SW 1271 (cell line): Measurements from ENCODE around the gene MYO1D.
"Not testable (repeated sequence)": the region's sequence is repeated elsewhere in the genome, so short reads cannot be mapped to it uniquely, and the experiment has no call there.

Source experiments
- DNase-seq, 2 experiments: peaks; one replicate each; lab custom pipeline; 2025; lab: John Stamatoyannopoulos, UW

MYO1D gene

GRCh38 chr17:32673964-32674363, 203.0 kb downstream of the MYO1D start:
- no peak for DNase-seq

DNA sequence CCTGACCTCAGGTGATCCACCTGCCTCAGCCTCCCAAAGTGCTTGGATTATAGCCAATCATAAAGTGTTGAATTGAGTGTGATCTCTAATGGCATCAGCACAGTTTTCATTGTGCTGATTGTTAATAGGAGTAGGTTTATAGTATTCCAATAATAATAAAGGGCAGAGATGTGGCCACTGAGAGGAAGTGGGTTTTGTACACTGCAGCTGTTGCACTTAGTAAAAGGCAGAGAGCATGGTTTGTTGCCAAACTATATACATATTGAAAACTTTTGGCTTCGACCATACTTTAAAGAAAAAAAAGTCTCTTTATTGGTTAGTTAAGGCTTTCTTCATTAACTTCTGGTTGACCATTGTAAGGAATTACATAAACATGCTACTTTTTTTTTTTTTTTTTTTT, 204.2 kb downstream of the MYO1D start:
- no peak for DNase-seq

DNA sequence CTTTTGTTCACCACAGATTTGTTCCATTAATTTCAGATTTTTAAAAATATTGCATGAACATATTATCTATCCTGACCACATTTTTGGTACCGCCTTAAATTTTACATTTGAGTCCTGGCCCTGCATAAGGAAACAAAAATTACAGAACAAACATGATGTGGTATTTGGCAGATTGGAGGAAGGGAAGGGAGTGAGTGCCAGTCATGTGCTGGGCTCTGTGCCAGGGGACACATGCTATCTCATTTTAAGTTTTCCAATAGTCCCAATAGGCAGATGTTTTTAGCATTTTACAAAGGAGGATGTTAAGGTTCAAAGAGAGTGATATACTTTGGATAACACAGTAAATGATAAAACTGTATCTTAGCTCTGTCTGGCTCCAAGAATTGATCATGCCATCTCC, 205.0 kb downstream of the MYO1D start:
- DNase-seq, result no peak

DNA sequence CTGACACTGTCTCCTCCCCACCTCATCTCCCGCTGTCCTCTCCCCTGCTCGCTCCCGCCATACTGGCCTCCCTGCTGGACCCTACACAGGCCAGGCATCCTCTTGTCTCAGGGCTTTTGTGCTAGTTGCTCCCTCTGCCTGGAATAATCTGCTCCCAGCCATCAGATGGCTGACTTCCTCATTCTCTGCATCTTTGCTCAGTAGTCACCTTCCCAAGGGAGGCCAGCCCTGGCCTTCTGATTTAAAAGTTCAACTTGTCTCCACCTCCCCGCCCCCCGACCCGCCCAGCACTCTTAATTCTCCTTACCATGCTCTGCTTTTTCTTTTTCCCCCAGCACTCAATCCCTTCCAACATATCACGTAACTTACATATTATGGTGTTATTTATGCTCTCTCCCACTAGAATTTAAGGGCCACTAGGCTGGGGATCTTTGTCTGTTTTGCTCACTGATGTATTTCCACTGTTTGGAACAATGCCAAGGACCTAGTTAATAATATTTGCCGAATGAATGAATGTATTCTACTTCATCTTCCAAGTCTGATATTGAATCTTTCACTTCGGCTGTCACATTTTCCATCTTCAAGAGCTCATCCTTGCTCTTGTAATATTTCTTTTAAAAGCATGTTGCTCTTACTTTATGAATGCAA, 211.9 kb downstream of the MYO1D start:
- DNase-seq, result no peak

DNA sequence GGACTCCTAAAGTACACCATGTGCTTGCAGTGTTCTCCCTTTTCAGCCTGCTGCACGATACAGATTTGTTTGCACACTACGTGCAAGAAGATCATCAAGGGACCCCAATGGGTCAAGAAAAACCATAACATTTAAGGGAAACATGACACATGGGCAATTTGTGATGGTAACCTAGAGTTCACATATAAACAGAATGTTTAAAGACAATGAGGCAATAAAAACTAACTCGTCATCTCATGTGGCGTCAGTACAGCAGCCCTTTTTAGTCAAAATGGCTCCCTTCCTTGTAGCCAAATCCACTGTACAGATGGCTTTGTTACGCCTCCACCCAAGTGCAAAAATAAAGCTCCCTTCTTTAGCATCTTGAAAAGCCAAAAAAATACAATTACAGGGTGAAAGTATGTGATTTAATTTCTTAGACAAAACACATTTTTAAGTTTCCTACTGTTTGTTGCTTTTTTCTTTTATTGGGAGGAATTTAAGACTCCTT, 216.4 kb downstream of the MYO1D start:
- no peak for DNase-seq

- DNase-seq, result peak in 1 of 2 experiments; percentile 56
These were observed 217.5 kb downstream of the MYO1D start for GRCh38 chr17:32659419-32659842.

GRCh38 chr17:32658470-32659418, 218.2 kb downstream of the MYO1D start:
- DNase-seq, result no peak

DNA sequence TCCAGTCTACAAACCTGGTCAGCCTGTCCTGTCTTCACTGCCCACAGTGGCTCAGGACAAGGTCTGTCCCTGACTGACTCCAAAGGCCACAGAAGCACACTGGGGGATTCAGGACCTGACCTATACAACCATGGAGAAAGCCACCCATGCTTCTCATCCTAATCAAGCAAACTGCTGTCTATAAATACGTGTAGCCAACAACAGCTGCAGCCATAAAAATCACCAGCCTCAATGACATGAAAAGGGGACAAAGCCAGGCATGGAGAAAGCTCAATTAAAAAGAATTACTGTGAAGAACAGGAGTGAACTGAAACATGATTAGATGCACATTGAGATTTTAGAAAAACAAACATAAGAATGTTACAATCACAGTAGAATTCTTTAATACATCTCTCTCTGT, 220.0 kb downstream of the MYO1D start:
- no peak for DNase-seq

DNA sequence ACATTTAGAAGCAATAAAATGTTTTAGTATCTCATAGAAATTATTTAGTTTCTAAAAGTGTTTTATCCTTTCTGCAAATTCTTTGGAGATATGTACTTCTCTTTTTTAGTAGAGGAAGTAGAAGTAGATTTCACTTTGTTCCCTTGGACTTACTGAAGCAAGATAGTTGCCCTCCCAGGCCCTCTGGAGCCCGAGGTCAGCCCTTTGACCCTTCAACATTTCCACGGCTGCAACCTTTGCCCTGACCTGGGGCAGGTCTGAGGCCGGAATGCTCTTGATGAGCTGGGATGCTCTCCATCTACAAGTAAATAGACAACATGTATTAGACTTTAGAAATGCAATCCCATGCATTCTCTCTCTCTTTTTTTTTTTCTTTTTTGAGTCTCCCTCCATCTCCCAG, 222.6 kb downstream of the MYO1D start:
- no peak for DNase-seq

- DNase-seq, result no peak
These were observed 225.8 kb downstream of the MYO1D start for GRCh38 chr17:32651084-32651483.

DNA sequence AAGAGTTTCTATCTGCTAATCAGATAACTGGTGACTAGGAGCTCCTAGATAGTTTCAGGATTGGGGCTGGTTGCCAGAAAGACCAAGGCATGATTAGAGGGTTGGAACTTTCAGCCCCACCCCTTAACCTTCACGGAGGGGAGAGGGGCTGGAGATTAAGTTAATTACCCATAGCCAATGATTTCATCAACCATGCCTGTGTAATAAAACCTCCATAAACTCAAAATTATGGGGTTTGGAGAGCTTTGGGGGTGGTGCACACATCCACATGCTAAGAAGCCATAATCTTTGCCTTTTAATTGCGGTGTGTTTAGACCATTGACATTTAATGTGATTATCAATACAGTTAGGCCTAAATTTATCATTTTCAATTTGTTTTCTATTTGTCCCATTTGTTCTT, 228.5 kb downstream of the MYO1D start:
- DNase-seq, result no peak

- no peak for DNase-seq
These were observed 230.0 kb downstream of the MYO1D start for GRCh38 chr17:32646941-32647340.

- not testable (repeated sequence) for DNase-seq
These were observed 235.4 kb downstream of the MYO1D start for GRCh38 chr17:32641514-32641913.

DNA sequence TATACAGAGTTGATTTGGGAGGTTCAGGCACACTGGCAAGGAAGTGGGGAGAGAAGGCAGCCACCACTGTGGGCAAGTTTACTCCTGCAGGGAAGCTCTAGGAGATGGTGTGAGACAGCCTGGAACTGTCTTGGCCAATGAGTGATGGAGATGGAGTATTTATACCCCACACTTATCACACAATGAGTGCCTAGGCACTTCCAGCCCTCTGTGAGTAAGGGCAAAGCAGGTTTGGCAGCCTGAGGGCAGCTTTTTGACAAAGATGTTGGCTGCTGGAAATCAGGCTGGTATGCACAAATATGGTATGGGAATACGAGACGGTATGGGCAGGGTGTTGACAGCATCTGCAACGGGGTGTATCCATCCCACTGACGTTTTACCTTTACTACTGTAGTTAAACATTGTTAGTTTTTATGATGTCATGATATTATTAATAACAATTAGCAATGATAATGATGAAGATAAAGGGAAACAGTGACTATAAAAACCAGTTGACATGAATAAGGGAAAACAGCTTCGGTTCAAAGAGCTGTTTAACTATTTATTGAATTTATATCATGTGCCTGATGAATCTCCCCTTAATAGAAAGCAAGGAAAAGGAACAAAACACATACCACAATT, 240.2 kb downstream of the MYO1D start:
- DNase-seq, result no peak

- no peak for DNase-seq
These were observed 242.8 kb downstream of the MYO1D start for GRCh38 chr17:32634167-32634566.

DNA sequence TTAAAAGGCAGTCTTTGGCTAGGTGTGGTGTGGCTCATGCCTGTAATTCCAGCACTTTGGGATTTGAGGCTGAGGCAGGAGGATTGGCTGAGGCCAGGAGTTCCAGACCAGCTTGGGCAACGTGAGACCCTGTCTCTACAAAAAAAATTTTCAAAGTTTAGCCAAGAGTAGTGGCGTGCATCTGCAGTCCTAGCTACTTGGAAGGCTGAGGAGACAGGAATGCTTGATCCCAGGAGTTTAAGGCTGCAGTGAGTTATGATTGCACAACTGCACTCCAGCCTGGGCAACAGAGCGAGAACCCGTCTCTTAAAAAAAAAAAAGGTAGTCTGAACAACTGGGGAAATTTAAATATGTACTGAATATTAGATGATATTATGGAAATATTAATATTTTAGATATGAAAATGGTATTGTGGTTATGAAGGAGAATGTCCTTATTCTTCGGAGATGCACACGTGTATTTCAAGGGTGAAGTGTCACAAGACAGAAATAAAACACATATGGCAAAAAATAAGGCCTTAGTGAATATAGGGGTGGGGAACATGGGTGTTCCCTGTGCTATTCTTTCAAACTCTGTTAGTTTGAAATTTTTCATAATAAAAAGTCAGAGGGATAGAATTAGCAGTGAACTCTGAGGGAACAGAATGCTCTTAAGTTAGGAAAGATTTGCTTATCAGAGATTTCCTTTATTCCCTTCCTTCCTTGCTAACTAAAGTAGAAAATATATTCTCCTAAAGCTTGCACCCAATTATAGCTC, 245.4 kb downstream of the MYO1D start:
- DNase-seq, result no peak

DNA sequence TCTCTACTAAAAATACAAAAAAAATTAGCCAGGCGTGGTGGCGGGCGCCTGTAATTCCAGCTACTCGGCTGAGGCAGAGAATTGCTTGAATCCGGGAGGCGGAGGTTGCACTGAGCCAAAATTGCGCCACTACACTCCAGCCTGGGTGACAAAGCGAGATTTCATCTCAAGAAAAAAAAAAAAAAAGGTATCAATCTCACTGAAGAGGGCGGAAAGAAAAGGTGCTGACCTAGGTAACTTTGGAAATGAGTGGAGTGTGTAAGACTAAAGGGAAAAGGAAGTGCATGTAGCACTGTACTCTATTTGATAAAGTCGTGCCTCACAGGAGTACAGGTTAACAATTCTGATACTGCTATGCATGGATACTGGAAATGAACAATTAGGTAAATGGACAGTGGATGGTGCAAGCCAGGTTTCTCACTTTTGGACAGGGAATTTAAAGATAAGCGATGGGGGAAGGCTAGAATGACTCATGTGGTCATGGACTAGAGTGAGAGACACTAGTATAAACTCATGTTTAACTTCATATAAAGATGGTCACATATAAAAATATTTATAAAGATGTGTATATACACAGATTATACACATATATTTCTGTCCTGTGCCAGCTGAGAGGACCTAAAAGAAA, 247.2 kb downstream of the MYO1D start:
- no peak for DNase-seq

GRCh38 chr17:32628271-32629044, 248.5 kb downstream of the MYO1D start:
- DNase-seq, result no peak

DNA sequence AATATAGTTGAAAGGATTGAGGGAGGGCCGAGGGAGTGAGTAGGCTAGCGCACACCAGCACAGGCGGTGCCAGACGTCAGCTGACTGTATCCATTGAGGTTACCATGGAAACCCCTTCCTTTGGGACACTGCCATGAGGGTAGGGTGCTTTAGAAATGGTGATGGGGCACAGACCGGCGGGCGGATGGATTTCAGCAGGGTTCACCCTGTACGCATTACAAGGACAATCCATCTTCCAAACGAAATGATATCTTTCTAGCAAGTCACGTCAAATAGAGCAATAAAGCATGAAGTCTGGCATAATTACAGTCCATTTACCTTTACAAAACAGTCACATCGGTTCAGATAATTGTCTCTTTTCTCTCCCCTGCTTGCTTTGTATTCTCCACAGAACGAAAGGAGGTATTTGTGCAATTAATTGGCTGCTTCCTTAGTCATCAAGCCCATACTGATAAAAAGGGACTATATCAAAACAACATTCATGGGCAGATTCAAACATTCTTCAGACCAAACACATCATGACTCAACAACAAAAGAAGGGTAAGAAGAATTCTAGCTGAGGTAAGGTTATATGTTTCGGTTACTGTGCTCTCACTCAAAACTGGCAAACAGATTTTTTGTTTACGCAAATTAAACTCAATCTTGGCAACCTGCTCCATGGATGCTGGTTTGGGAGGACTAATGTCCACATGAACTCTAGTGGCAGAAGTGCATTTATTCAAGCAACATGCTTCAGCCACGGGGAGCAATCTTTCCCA, 249.5 kb downstream of the MYO1D start:
- DNase-seq, result no peak

DNA sequence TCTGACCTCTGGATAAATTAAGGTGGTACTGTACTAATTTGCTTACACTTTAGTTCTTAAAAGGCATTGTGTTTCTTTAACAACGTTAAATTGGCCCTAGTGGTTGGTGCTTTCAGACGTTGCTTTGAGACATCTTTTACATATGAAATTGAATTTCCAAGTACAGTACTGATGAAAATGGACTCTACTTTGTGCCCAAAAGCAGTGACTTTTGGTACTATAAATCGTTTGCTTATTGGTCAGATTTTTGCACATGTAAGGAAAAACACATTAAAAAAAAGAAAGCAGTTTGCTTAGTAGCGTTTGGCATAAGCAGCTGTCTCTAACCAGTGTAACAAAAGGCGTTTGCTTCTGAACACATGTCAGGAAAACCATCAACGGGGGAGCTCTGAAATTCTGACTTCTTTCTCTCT, 250.5 kb downstream of the MYO1D start:
- DNase-seq, result no peak
